Natural killer cell (primary cell): ENCODE measurements around the gene SEMA7A. TPM values are rescaled to one million over a fixed set of nuclear protein-coding genes. Genes with fewer than 3 reads are reported as not detected.

Experiments
- ATAC-seq, 3 donors: fragments of 150-1000 bp in 2 of 3; fragments of 200-7000 bp in 1 of 3; cut with Tn5 transposase; 1 replicate in 1 of 3; 2 replicates in 2 of 3; pipeline ENCODE4 v1.10.0; 2021; ENCODE audit warnings: mild to moderate bottlenecking in 2 of 3, moderate library complexity in 2 of 3
- DNase-seq, 2 donors: peaks; one replicate each; pipeline versions ENCODE4 v3.0.0 to v3.0.0-alpha.2; 2013 to 2021; ENCODE audit warnings: mixed read lengths in 1 of 2
- H3K27ac ChIP-seq: one replicate; pipeline ENCODE4 v1.5.1; 2013; ENCODE audit warnings: mild to moderate bottlenecking, low read length
- H3K27me3 ChIP-seq: one replicate; pipeline ENCODE4 v1.6.1; 2013; ENCODE audit warnings: low read length; ENCODE audit not compliant: control insufficient read depth, insufficient read depth
- H3K36me3 ChIP-seq: one replicate; pipeline ENCODE4 v1.6.1; 2013; ENCODE audit warnings: low read length; ENCODE audit not compliant: control insufficient read depth, insufficient read depth
- H3K4me1 ChIP-seq: one replicate; pipeline ENCODE4 v1.6.1; 2013; ENCODE audit warnings: low read length; ENCODE audit not compliant: control insufficient read depth, insufficient read depth
- H3K4me3 ChIP-seq: one replicate; pipeline ENCODE4 v1.5.1; 2013; ENCODE audit warnings: low read length
- H3K9me3 ChIP-seq: one replicate; pipeline ENCODE4 v1.6.1; 2013; ENCODE audit warnings: low read length; ENCODE audit not compliant: control insufficient read depth, insufficient read depth
- H3K27ac Mint-ChIP-seq, 2 donors: one replicate each; pipeline ENCODE4 v1.8.0; 2022; ENCODE audit warnings: mild to moderate bottlenecking in 2 of 2, mixed read lengths in 2 of 2, moderate library complexity in 1 of 2
- H3K27me3 Mint-ChIP-seq, 2 donors: one replicate each; pipeline ENCODE4 v1.8.0; 2022; ENCODE audit warnings: low read depth in 2 of 2, mixed read lengths in 2 of 2
- H3K36me3 Mint-ChIP-seq: one replicate; pipeline ENCODE4 v1.8.0; 2022; ENCODE audit warnings: mixed read lengths
- H3K4me1 Mint-ChIP-seq, 2 donors: one replicate each; pipeline ENCODE4 v1.8.0; 2022; ENCODE audit warnings: mixed read lengths in 2 of 2
- H3K4me3 Mint-ChIP-seq: one replicate; pipeline ENCODE4 v1.8.0; 2022; ENCODE audit warnings: mild to moderate bottlenecking, moderate library complexity, mixed read lengths
- H3K9me3 Mint-ChIP-seq, 2 donors: one replicate each; pipeline ENCODE4 v1.8.0; 2022; ENCODE audit warnings: mixed read lengths in 2 of 2
- CTCF ChIP-seq: fragments of 200-600 bp; IDR thresholded peaks from one replicate; pipeline ENCODE4 v1.8.0; 2022; ENCODE audit warnings: antibody characterized with exemption
- WGBS: methylation state at CpG from one replicate; pipeline ENCODE4 v1.1.7; 2013; ENCODE audit warnings: missing lambda C conversion rate; ENCODE audit not compliant: insufficient coverage; 5-methylcytosine and 5-hydroxymethylcytosine counted together
- intact Hi-C: fragments of 100-400 bp; cut with micrococcal nuclease; formaldehyde crosslinking; loops from one replicate; pipeline ENCODE4 v1.14.2; 2022
- total RNA-seq, 4 donors: library from RNA; stranded (reverse); fragments of 120-200 nt in 1 of 4; gene quantifications; one replicate each; pipeline versions ENCODE4 v1.2.3 to v1.2.4, GENCODE V29; 2013 to 2022

The SEMA7A gene
- total RNA-seq, 3 donors from 2014 or later (not counting 1 experiment from before 2014, with no cell fraction given), result 4.7 to 46.2 (median 9.0) TPM

DNA sequence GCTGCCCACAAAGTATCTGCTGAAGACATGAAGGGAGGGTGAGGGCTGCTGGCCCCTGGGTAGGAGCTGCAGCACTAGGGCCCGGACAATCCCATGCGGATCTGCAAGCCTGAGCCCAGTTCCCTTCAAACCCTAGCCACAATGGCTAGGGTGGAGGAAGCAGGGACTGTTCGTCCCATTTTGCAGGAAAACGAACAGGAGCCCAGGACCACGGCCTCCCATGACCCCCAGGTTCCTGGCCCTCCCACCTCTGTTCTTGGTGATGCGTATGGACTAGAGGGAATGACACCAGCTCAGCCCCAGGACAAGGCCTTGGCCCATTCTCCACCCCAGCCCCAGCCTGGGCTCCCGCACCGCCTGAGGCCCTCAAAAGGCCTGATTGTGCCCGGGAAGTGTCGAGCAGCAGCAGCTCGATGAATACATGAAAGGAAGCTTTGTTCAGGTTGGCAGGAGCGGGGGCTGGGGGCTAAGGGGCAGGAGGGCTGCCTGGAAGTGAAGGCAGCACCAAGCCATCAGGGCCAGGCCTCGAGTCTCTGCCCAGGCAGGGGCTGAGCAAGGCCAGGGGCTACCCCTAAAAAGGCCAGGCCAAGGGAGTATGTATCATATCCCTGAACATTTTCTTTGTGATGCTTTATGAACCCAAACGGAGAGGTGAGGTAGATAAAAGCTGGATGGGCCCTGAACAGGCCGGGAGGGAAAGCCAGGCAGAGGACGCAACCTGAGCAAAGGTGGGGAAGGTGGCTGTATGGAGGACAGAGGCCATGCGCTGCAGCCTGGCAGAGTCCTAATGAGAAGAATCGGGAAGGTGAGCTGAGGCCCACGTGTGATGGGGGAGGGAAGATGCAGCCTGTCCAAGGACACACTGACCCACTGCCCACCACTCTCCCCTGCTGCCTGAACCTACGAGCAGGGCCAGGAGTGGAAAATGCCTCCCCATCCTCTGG lies 12.2 kb downstream of the SEMA7A start:
- H3K9me3 Mint-ChIP-seq, result no peaks in the 10 kb centered on the region
- WGBS, result 87% methylated on average over 20 of the region's 20 CpGs
- Histone ChIP-seq H3K27me3 (no peaks in the 10 kb centered on the region), H3K36me3 (peaks cover 11% of the 10 kb centered on the region), H3K9me3 (no peaks in the 10 kb centered on the region), H3K27ac (peak overlapping the region; percentile 61), H3K4me1 (peaks cover 72% of the 10 kb centered on the region), H3K4me3 (no peak overlapping the region)
- H3K27ac Mint-ChIP-seq, result no peak overlapping the region
- peaks cover 14 to 41% of the 10 kb centered on the region in 2 donors for H3K4me1 Mint-ChIP-seq
- TF ChIP-seq CTCF, result no peak
- DNase-seq (no peak), ATAC-seq (no peak)
- no peak overlapping the region for H3K4me3 Mint-ChIP-seq
- H3K36me3 Mint-ChIP-seq, result no peaks in the 10 kb centered on the region
- no peaks in the 10 kb centered on the region for H3K27me3 Mint-ChIP-seq
- intact Hi-C loops, result no loop called here

DNA sequence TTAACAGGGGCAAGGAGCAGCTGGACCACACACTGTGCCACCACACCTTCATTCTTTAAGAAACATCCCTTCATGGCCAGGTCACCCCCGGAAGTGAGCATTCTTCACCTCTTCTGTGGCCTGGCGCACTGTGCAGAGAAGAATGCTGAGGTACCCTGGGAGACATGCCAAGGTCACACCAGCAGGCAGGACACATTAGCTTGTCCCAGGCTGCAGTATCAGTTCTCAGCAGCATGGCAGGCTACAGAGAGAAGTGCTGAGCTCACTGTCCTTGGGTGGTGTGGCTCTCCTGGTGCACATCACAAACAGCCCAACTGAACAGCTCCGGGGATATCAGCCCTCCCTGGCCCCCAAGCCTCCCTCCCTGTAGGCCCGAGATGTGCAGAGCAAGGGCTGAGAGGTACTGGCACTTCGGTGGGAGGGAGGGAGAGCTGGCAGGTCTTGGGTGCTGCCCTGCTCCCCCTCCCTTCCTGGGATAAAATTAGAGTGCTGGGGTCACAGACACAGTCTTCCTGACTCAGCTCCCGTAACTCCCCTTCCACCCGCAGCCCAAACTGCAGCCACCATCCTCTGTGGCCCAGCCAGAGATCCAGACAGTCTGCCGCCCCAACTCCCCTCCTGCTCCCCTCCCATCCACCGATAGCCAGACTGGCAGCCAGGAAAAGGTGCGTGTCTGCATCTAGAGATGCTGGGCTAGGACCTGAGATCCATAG lies 13.4 kb downstream of the SEMA7A start:
- 70% methylated on average over 9 of the region's 10 CpGs for WGBS
- peak overlapping the region; percentile 37 to 70 for H3K27ac Mint-ChIP-seq
- Histone ChIP-seq H3K27me3 (no peaks in the 10 kb centered on the region), H3K4me1 (peaks cover 77% of the 10 kb centered on the region), H3K27ac (peak overlapping the region; percentile 61), H3K4me3 (no peak overlapping the region), H3K9me3 (no peaks in the 10 kb centered on the region), H3K36me3 (peaks cover 23% of the 10 kb centered on the region)
- ATAC-seq (peak; percentile 59 to 81 (median 64)), DNase-seq (peak in 1 of 2 donors; percentile 18)
- peaks cover 14 to 45% of the 10 kb centered on the region in 2 donors for H3K4me1 Mint-ChIP-seq
- H3K9me3 Mint-ChIP-seq, result no peaks in the 10 kb centered on the region
- no peak for TF ChIP-seq CTCF
- H3K27me3 Mint-ChIP-seq, result no peaks in the 10 kb centered on the region
- intact Hi-C loops, result no loop called here
- no peaks in the 10 kb centered on the region for H3K36me3 Mint-ChIP-seq
- peak overlapping the region; percentile 83 for H3K4me3 Mint-ChIP-seq

- H3K4me3 ChIP-seq, result no peak overlapping the region
- Mint-ChIP-seq H3K27me3 (no peaks in the 10 kb centered on the region), H3K36me3 (no peaks in the 10 kb centered on the region), H3K4me3 (no peak overlapping the region), H3K9me3 (no peaks in the 10 kb centered on the region), H3K27ac (no peak overlapping the region), H3K4me1 (peaks cover 14 to 43% of the 10 kb centered on the region in 2 donors)
- intact Hi-C loops, result no loop called here
- TF ChIP-seq CTCF, result no peak
- H3K4me1 ChIP-seq, result peaks cover 74% of the 10 kb centered on the region
- peak overlapping the region; percentile 61 for H3K27ac ChIP-seq
- WGBS, result 86% methylated on average over 4 of the region's 4 CpGs
- peaks cover 31% of the 10 kb centered on the region for H3K36me3 ChIP-seq
- no peak for DNase-seq
- ATAC-seq, result no peak
- H3K27me3 ChIP-seq, result no peaks in the 10 kb centered on the region
- no peaks in the 10 kb centered on the region for H3K9me3 ChIP-seq
These were observed 14.3 kb downstream of the SEMA7A start for GRCh38 chr15:74419432-74419831.
